GM18502 (cell line): ENCODE results near the gene DUSP9.

Source experiments
- ATAC-seq: cut with Tn5 transposase; IDR thresholded peaks from one replicate; pipeline ENCODE4 v1.9.1; 2021; ENCODE audit warnings: mild to moderate bottlenecking; ENCODE audit not compliant: unreplicated experiment, poor library complexity

Gene DUSP9

GRCh38 chrX:153645921-153646488, 998 bp upstream of the DUSP9 start:
- no peak for ATAC-seq

- no peak for ATAC-seq
Measured at GRCh38 chrX:153647461-153648357, 706 bp downstream of the DUSP9 start.

- no peak for ATAC-seq
Measured at GRCh38 chrX:153648358-153649177, 1.6 kb downstream of the DUSP9 start.

GRCh38 chrX:153649178-153649914, 2.3 kb downstream of the DUSP9 start:
- no peak for ATAC-seq

- ATAC-seq = no peak
Measured at GRCh38 chrX:153649915-153650782, 3.1 kb downstream of the DUSP9 start.

GRCh38 chrX:153650959-153651358, 4.0 kb downstream of the DUSP9 start:
- ATAC-seq = no peak

- ATAC-seq = peak; percentile 48
Measured at GRCh38 chrX:153651540-153652079, 4.6 kb downstream of the DUSP9 start.

GRCh38 chrX:153653556-153653955, 6.6 kb downstream of the DUSP9 start:
- ATAC-seq = no peak

GRCh38 chrX:153657161-153657560, 10.2 kb downstream of the DUSP9 start:
- no peak for ATAC-seq

- no peak for ATAC-seq
Measured at GRCh38 chrX:153659268-153659667, 12.3 kb downstream of the DUSP9 start.

- ATAC-seq = no peak
Measured at GRCh38 chrX:153662266-153662665, 15.3 kb downstream of the DUSP9 start.

GRCh38 chrX:153665726-153666306, 18.8 kb downstream of the DUSP9 start:
- ATAC-seq = no peak

GRCh38 chrX:153667281-153667955, 20.4 kb downstream of the DUSP9 start:
- no peak for ATAC-seq

- no peak for ATAC-seq
Measured at GRCh38 chrX:153667956-153668396, 21.0 kb downstream of the DUSP9 start.

GRCh38 chrX:153668423-153669173, 21.6 kb downstream of the DUSP9 start:
- ATAC-seq = no peak

- no peak for ATAC-seq
Measured at GRCh38 chrX:153669174-153669890, 22.3 kb downstream of the DUSP9 start.
